Measurements from ENCODE around the gene CASQ1.

DNA sequence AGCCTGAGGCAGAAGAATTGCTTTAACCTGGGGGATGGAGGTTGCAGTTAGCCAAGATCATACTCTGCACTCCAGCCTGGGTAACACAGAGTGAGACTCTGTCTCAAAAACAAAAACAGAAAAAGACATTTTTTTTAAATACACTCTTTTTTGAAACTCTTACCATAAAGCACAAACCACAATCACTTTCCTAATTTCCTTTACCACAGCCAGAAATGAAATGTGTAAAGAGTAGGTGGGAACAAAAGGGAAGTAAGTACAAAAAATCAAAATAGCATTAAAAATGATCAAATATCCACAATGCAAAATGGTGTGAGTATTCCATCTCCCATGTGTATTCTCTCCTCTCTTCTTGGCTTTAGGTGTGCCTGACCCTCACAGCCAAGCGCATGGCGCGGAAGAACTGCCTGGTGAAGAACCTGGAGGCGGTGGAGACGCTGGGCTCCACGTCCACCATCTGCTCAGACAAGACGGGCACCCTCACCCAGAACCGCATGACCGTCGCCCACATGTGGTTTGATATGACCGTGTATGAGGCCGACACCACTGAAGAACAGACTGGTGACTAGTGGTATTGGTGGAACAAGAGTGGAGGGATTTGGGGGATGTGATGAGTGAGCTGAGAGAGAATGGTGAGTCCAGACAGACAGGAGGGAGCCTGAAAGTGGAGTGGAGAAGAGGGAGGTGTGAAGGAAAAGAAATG, 24.1 kb upstream of the CASQ1 start:
- TF ChIP-seq CTCF (IDR thresholded peaks at IDR 0.05; ENCODE audit: extremely low read depth in 1 of 2, insufficient read depth in 1 of 2, low read depth in 1 of 2, low read length in 2 of 2), result no peak
- no peak for TF ChIP-seq POLR2A (IDR thresholded peaks at IDR 0.05; ENCODE audit: low read depth, low read length)
- TF ChIP-seq POLR2AphosphoS5 (IDR thresholded peaks at IDR 0.05; ENCODE audit: insufficient read depth, low read depth, low read length), result no peak
- TF ChIP-seq EZH2 (IDR thresholded peaks at IDR 0.05; ENCODE audit: borderline replicate concordance, low read depth, low read length, severe bottlenecking), result no peak
- TF ChIP-seq GATA2 (IDR thresholded peaks at IDR 0.05; ENCODE audit: insufficient read depth, insufficient read length, low read depth, low read length), result no peak
